Panc1 (cell line): Measurements from ENCODE around the gene ERC2.

Source experiments
- POLR2AphosphoS5 ChIP-seq: IDR thresholded peaks from 2 replicates; pipeline ENCODE4 v1.6.1; 2012; ENCODE audit warnings: mild to moderate bottlenecking, low read depth, low read length, moderate library complexity
- SIN3A ChIP-seq: IDR thresholded peaks from 2 replicates; pipeline ENCODE4 v1.6.1; 2012; ENCODE audit warnings: low read depth, mild to moderate bottlenecking, low read length, moderate library complexity, borderline replicate concordance; ENCODE audit not compliant: insufficient read depth
- TF ChIP-seq, protein P1 (sequence below), 2 experiments: IDR thresholded peaks; 2 replicates each; pipeline ENCODE4 v1.6.1; 2011 to 2012; ENCODE audit warnings: low read depth in 2 of 2, control low read depth in 1 of 2, low read length in 1 of 2, mild to moderate bottlenecking in 1 of 2, moderate library complexity in 1 of 2; ENCODE audit not compliant: insufficient read depth in 1 of 2
- TF ChIP-seq, protein P2 (sequence below): fragments of 450-650 bp; IDR thresholded peaks from 2 replicates; pipeline ENCODE4 v1.5.1; 2017; ENCODE audit warnings: mild to moderate bottlenecking

DNA sequence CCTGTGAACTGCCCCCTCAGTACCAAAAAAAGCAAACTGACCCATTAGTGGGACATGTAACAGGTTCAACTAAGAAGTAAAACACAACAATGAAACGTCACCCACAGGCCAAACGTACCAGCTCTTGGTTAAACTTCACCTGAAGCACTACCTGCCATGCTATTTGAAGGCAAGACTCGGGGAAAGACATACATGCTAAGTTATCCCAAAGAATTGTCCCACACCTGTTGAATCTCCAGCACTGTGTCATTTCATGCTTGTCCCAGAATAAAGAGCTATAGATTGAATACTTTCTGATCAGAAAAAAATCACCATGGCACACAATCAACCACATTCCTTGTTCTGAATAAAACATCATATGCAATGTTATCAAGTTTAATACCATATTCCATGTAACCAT lies 785.8 kb downstream of the ERC2 start:
- TF ChIP-seq POLR2AphosphoS5: no peak
- TF ChIP-seq, protein P1, sequence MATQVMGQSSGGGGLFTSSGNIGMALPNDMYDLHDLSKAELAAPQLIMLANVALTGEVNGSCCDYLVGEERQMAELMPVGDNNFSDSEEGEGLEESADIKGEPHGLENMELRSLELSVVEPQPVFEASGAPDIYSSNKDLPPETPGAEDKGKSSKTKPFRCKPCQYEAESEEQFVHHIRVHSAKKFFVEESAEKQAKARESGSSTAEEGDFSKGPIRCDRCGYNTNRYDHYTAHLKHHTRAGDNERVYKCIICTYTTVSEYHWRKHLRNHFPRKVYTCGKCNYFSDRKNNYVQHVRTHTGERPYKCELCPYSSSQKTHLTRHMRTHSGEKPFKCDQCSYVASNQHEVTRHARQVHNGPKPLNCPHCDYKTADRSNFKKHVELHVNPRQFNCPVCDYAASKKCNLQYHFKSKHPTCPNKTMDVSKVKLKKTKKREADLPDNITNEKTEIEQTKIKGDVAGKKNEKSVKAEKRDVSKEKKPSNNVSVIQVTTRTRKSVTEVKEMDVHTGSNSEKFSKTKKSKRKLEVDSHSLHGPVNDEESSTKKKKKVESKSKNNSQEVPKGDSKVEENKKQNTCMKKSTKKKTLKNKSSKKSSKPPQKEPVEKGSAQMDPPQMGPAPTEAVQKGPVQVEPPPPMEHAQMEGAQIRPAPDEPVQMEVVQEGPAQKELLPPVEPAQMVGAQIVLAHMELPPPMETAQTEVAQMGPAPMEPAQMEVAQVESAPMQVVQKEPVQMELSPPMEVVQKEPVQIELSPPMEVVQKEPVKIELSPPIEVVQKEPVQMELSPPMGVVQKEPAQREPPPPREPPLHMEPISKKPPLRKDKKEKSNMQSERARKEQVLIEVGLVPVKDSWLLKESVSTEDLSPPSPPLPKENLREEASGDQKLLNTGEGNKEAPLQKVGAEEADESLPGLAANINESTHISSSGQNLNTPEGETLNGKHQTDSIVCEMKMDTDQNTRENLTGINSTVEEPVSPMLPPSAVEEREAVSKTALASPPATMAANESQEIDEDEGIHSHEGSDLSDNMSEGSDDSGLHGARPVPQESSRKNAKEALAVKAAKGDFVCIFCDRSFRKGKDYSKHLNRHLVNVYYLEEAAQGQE (IDR thresholded peaks at IDR 0.05; ENCODE audit: insufficient read depth in 1 of 2, low read depth in 2 of 2, low read length in 1 of 2): no peak
- TF ChIP-seq, protein P2, sequence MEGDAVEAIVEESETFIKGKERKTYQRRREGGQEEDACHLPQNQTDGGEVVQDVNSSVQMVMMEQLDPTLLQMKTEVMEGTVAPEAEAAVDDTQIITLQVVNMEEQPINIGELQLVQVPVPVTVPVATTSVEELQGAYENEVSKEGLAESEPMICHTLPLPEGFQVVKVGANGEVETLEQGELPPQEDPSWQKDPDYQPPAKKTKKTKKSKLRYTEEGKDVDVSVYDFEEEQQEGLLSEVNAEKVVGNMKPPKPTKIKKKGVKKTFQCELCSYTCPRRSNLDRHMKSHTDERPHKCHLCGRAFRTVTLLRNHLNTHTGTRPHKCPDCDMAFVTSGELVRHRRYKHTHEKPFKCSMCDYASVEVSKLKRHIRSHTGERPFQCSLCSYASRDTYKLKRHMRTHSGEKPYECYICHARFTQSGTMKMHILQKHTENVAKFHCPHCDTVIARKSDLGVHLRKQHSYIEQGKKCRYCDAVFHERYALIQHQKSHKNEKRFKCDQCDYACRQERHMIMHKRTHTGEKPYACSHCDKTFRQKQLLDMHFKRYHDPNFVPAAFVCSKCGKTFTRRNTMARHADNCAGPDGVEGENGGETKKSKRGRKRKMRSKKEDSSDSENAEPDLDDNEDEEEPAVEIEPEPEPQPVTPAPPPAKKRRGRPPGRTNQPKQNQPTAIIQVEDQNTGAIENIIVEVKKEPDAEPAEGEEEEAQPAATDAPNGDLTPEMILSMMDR: no peak
- no peak for TF ChIP-seq SIN3A
